Endothelial cell of umbilical vein (primary cell): Measurements from ENCODE around the gene ATG14.

Experiments
- EZH2 ChIP-seq: IDR thresholded peaks from 2 replicates; pipeline ENCODE4 v1.6.1; 2012; ENCODE audit warnings: borderline replicate concordance, low read depth, mild to moderate bottlenecking, moderate library complexity, low read length, inconsistent platforms; ENCODE audit not compliant: severe bottlenecking
- JUN ChIP-seq: IDR thresholded peaks from 2 replicates; pipeline ENCODE4 v1.6.1; 2011; ENCODE audit warnings: borderline replicate concordance, low read depth; ENCODE audit not compliant: insufficient read length, insufficient read depth
- MAX ChIP-seq: IDR thresholded peaks from 2 replicates; pipeline ENCODE4 v1.6.1; 2011; ENCODE audit not compliant: insufficient read depth, insufficient read length
- POLR2A ChIP-seq: IDR thresholded peaks from 2 replicates; pipeline ENCODE4 v1.6.1; 2012; ENCODE audit warnings: low read depth, mild to moderate bottlenecking, control low read depth, low read length
- TF ChIP-seq, protein P1 (sequence below), 2 donors: IDR thresholded peaks; 1 replicate in 1 of 2; 2 replicates in 1 of 2; pipeline ENCODE4 v1.5.1; 2011; ENCODE audit warnings: low read length in 2 of 2, mild to moderate bottlenecking in 2 of 2, moderate library complexity in 2 of 2, control low read depth in 1 of 2, inconsistent platforms in 1 of 2, low read depth in 1 of 2; ENCODE audit not compliant: insufficient read depth in 1 of 2; ENCODE audit errors: extremely low read depth in 1 of 2

DNA sequence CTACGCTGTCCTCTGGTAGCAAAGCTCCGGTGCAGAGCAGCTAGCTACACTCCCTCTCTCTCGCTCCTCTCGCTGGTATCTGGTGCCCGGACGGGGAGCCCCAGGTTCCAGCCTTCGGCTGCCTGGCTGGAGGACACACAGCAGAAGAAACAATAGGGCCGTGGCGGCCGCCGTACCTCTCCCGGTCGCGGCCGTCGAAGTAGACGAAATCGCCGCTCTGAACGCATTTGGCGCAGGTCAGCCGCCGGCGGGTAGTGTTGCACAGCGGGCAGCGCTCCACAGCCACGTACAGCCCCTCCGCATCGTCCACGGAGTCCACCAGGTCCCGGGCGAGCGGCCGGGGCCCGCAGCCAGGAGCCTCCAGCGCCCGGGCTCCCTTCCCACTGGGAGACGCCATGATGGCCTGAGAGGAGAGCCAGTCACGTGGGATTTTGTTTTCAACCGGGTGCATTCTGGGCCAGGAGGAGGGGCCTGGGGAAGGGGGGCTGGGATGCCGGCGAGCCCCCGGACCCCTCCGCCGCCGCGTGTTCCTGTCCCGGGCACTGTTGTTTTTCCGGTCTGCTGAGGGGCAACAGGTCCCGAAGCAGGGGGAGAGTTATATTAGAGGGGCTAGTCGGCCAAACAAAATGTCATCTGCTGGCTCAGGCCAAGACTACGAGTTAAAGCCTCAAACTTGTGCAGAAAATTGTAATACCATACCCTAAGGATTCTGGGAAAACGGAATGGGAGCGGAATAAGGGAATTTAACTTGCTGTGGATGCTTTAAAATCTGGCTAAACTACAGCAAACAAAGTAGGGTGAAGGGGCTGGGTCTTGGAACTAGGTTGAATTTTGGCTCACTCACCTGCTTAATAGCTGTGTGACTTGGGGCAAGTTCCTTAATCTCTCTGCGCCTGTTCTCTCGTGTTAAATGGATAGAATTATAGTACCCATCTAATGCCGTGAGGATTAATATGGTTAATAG lies at the start of gene ATG14:
- TF ChIP-seq POLR2A, result no peak
- TF ChIP-seq, protein P1, sequence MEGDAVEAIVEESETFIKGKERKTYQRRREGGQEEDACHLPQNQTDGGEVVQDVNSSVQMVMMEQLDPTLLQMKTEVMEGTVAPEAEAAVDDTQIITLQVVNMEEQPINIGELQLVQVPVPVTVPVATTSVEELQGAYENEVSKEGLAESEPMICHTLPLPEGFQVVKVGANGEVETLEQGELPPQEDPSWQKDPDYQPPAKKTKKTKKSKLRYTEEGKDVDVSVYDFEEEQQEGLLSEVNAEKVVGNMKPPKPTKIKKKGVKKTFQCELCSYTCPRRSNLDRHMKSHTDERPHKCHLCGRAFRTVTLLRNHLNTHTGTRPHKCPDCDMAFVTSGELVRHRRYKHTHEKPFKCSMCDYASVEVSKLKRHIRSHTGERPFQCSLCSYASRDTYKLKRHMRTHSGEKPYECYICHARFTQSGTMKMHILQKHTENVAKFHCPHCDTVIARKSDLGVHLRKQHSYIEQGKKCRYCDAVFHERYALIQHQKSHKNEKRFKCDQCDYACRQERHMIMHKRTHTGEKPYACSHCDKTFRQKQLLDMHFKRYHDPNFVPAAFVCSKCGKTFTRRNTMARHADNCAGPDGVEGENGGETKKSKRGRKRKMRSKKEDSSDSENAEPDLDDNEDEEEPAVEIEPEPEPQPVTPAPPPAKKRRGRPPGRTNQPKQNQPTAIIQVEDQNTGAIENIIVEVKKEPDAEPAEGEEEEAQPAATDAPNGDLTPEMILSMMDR (IDR thresholded peaks at IDR 0.05; ENCODE audit: extremely low read depth in 1 of 2, insufficient read depth in 1 of 2, low read depth in 1 of 2, low read length in 2 of 2), result no peak
- no peak for TF ChIP-seq EZH2
- no peak for TF ChIP-seq JUN
- TF ChIP-seq MAX, result peak; percentile 73
